Endodermal cell (in vitro differentiated cells): ENCODE measurements around the gene CHRDL2. TPM values are rescaled to one million over a fixed set of nuclear protein-coding genes. Genes with fewer than 3 reads are reported as not detected.

Source experiments
- DNase-seq: peaks from one replicate; pipeline ENCODE4 v3.0.0-alpha.2; 2017
- H3K27ac ChIP-seq: 2 replicates; pipeline ENCODE4 v1.5.1; 2013; ENCODE audit warnings: mild to moderate bottlenecking, low read depth, low read length, moderate library complexity
- H3K27me3 ChIP-seq: 2 replicates; pipeline ENCODE4 v1.6.1; 2013; ENCODE audit warnings: mild to moderate bottlenecking, low read length, moderate library complexity; ENCODE audit not compliant: insufficient read depth, control insufficient read depth, poor library complexity, severe bottlenecking
- H3K36me3 ChIP-seq: 2 replicates; pipeline ENCODE4 v1.7.0; 2013; ENCODE audit warnings: mild to moderate bottlenecking, low read length, moderate library complexity; ENCODE audit not compliant: control insufficient read depth, insufficient read depth
- H3K4me1 ChIP-seq: one replicate; pipeline ENCODE4 v1.7.0; 2013; ENCODE audit warnings: low read length; ENCODE audit not compliant: control insufficient read depth, insufficient read depth
- H3K4me3 ChIP-seq: 2 replicates; pipeline ENCODE4 v1.5.1; 2013; ENCODE audit warnings: mild to moderate bottlenecking, low read length, moderate library complexity
- H3K9ac ChIP-seq: 2 replicates; pipeline ENCODE4 v1.6.1; 2013; ENCODE audit warnings: mild to moderate bottlenecking, low read length, moderate library complexity; ENCODE audit not compliant: poor library complexity, severe bottlenecking; ENCODE audit errors: extremely low read depth
- H3K9me3 ChIP-seq: 2 replicates; pipeline ENCODE4 v1.6.1; 2013; ENCODE audit warnings: mild to moderate bottlenecking, low read length, moderate library complexity; ENCODE audit not compliant: control insufficient read depth
- H3K27ac Mint-ChIP-seq: 2 replicates; pipeline ENCODE4 v1.8.0; 2020; ENCODE audit warnings: mixed read lengths
- H3K27me3 Mint-ChIP-seq: 2 replicates; pipeline ENCODE4 v1.8.0; 2021; ENCODE audit warnings: mild to moderate bottlenecking, mixed read lengths; ENCODE audit not compliant: insufficient read depth
- H3K36me3 Mint-ChIP-seq: 2 replicates; pipeline ENCODE4 v1.8.0; 2020; ENCODE audit warnings: low read depth, mixed read lengths
- H3K4me1 Mint-ChIP-seq: 2 replicates; pipeline ENCODE4 v1.8.0; 2020; ENCODE audit warnings: mixed read lengths
- H3K4me3 Mint-ChIP-seq: 2 replicates; pipeline ENCODE4 v1.8.0; 2020; ENCODE audit warnings: mild to moderate bottlenecking, moderate library complexity, mixed read lengths
- H3K9me3 Mint-ChIP-seq: 2 replicates; pipeline ENCODE4 v1.8.0; 2020; ENCODE audit warnings: mild to moderate bottlenecking, mixed read lengths
- CTCF ChIP-seq: fragments of 200-600 bp; sonication (generic); conservative IDR thresholded peaks from 2 replicates; pipeline ENCODE4 v1.5.0; 2021; ENCODE audit warnings: antibody characterized with exemption, mild to moderate bottlenecking
- WGBS, 2 experiments: methylation state at CpG; one replicate each; pipeline versions ENCODE4 v1.1.5 to v1.1.7; 2013; ENCODE audit warnings: missing lambda C conversion rate in 2 of 2, mixed read lengths in 1 of 2; ENCODE audit not compliant: insufficient coverage in 1 of 2, insufficient read length in 1 of 2; 5-methylcytosine and 5-hydroxymethylcytosine counted together
- total RNA-seq, 2 donors: library from RNA; stranded (reverse); fragmentation: NEBNext Ultra II Directional in 1 of 2; extraction: Animal tissue kit (Norgen Biotek cat#: 25700) in 1 of 2; gene quantifications; 2 replicates in 1 of 2; 3 replicates in 1 of 2; pipeline ENCODE4 v1.2.1, GENCODE V29; 2021

The CHRDL2 gene
- total RNA-seq, 2 donors from 2014 or later, result 0.44 to 1.2 TPM

- Mint-ChIP-seq H3K4me1 (peaks cover 10% of the 10 kb centered on the region), H3K9me3 (no peaks in the 10 kb centered on the region), H3K27ac (no peak overlapping the region), H3K27me3 (peaks cover 3% of the 10 kb centered on the region), H3K4me3 (no peak overlapping the region), H3K36me3 (no peaks in the 10 kb centered on the region)
- H3K4me1 ChIP-seq, result peaks cover 5% of the 10 kb centered on the region
- H3K36me3 ChIP-seq, result no peaks in the 10 kb centered on the region
- peak; percentile 43 for TF ChIP-seq CTCF
- no peaks in the 10 kb centered on the region for H3K9me3 ChIP-seq
- H3K27ac ChIP-seq, result no peak overlapping the region
- no peaks in the 10 kb centered on the region for H3K27me3 ChIP-seq
- 77 to 84% methylated on average over 6 to 11 of the region's 11 CpGs for WGBS, 2 experiments
- no peak overlapping the region for H3K4me3 ChIP-seq
- peak; percentile 83 for DNase-seq
- H3K9ac ChIP-seq, result no peak overlapping the region
Measured at GRCh38 chr11:74695705-74696280, 35.4 kb downstream of the CHRDL2 start.

- Histone ChIP-seq H3K9me3 (no peaks in the 10 kb centered on the region), H3K36me3 (no peaks in the 10 kb centered on the region), H3K4me3 (no peak overlapping the region), H3K9ac (no peak overlapping the region), H3K4me1 (peaks cover 5% of the 10 kb centered on the region), H3K27me3 (no peaks in the 10 kb centered on the region), H3K27ac (no peak overlapping the region)
- H3K27me3 Mint-ChIP-seq, result peaks cover 3% of the 10 kb centered on the region
- H3K9me3 Mint-ChIP-seq, result no peaks in the 10 kb centered on the region
- no peak overlapping the region for H3K27ac Mint-ChIP-seq
- H3K4me1 Mint-ChIP-seq, result peaks cover 10% of the 10 kb centered on the region
- no peak overlapping the region for H3K4me3 Mint-ChIP-seq
- WGBS, 2 experiments, result 88 to 96% methylated on average over 10 of the region's 10 CpGs
- H3K36me3 Mint-ChIP-seq, result no peaks in the 10 kb centered on the region
- TF ChIP-seq CTCF, result peak; percentile 70
- peak; percentile 67 for DNase-seq
Measured at GRCh38 chr11:74694136-74694930, 36.9 kb downstream of the CHRDL2 start.

GRCh38 chr11:74693531-74693930 is 37.7 kb downstream of the CHRDL2 start:
- Mint-ChIP-seq H3K9me3 (no peaks in the 10 kb centered on the region), H3K27ac (no peak overlapping the region)
- no peak for TF ChIP-seq CTCF

More at GRCh38 chr11:74693531-74693930, 37.7 kb downstream of the CHRDL2 start:
- H3K27me3 Mint-ChIP-seq, result peaks cover 3% of the 10 kb centered on the region
- Histone ChIP-seq H3K4me1 (peaks cover 5% of the 10 kb centered on the region), H3K36me3 (no peaks in the 10 kb centered on the region), H3K9ac (no peak overlapping the region), H3K27ac (no peak overlapping the region), H3K27me3 (no peaks in the 10 kb centered on the region), H3K9me3 (no peaks in the 10 kb centered on the region), H3K4me3 (no peak overlapping the region)
- 91 to 92% methylated on average over 4 to 5 of the region's 5 CpGs for WGBS, 2 experiments
- H3K36me3 Mint-ChIP-seq, result no peaks in the 10 kb centered on the region
- no peak for DNase-seq
- peaks cover 10% of the 10 kb centered on the region for H3K4me1 Mint-ChIP-seq
- H3K4me3 Mint-ChIP-seq, result no peak overlapping the region
